HL-60/S4 (cell line): ENCODE data around the gene TCL1B.
"Not testable (repeated sequence)": the region's sequence is repeated elsewhere in the genome, so short reads cannot be mapped to it uniquely, and the experiment has no call there.

Experiments
- in situ Hi-C: fragments of 300-500 bp; cut with MboI; formaldehyde crosslinking; loops from 2 replicates; pipeline ENCODE4 v1.14.3; 2022; ENCODE audit warnings: low sequenced_read_pairs

The TCL1B gene

GRCh38 chr14:95685978-95686922 is at the start of gene TCL1B:
Gene TCL1B (plus strand): TSS chr14:95686426. CDS start chr14:95686468, 42 bp downstream.
- in situ Hi-C loops = loop anchor here (25.0 kb wide), 1 partner anchor 249 kb away; no protein-coding TSS in a partner anchor

GRCh38 chr14:95644981-95645380 is 41.2 kb upstream of the TCL1B start:
- in situ Hi-C loops = no loop called here

GRCh38 chr14:95645389-95645996 is 40.7 kb upstream of the TCL1B start:
- in situ Hi-C loops = no loop called here

GRCh38 chr14:95647926-95648325 is 38.3 kb upstream of the TCL1B start:
- in situ Hi-C loops = no loop called here

- in situ Hi-C loops = no loop called here
Observed at GRCh38 chr14:95649230-95649629, 37.0 kb upstream of the TCL1B start.

GRCh38 chr14:95651028-95651427 is 35.2 kb upstream of the TCL1B start:
- in situ Hi-C loops = no loop called here

GRCh38 chr14:95651821-95652583 is 34.2 kb upstream of the TCL1B start:
- in situ Hi-C loops = no loop called here

GRCh38 chr14:95652690-95653089 is 33.5 kb upstream of the TCL1B start:
- in situ Hi-C loops = no loop called here

GRCh38 chr14:95655461-95655860 is 30.8 kb upstream of the TCL1B start:
- in situ Hi-C loops = no loop called here

GRCh38 chr14:95656634-95657033 is 29.6 kb upstream of the TCL1B start:
- in situ Hi-C loops = no loop called here

GRCh38 chr14:95657454-95657853 is 28.8 kb upstream of the TCL1B start:
- in situ Hi-C loops = no loop called here

- in situ Hi-C loops = no loop called here
Observed at GRCh38 chr14:95659293-95659989, 26.8 kb upstream of the TCL1B start.

GRCh38 chr14:95659990-95660385 is 26.2 kb upstream of the TCL1B start:
- in situ Hi-C loops = no loop called here

GRCh38 chr14:95660651-95661515 is 25.3 kb upstream of the TCL1B start:
- in situ Hi-C loops = no loop called here

- in situ Hi-C loops = no loop called here
Observed at GRCh38 chr14:95662376-95663186, 23.6 kb upstream of the TCL1B start.

GRCh38 chr14:95663226-95663797 is 22.9 kb upstream of the TCL1B start:
- in situ Hi-C loops = no loop called here

GRCh38 chr14:95664066-95664465 is 22.2 kb upstream of the TCL1B start:
- in situ Hi-C loops = no loop called here

- in situ Hi-C loops = no loop called here
Observed at GRCh38 chr14:95664546-95664945, 21.7 kb upstream of the TCL1B start.

- in situ Hi-C loops = not testable (repeated sequence)
Observed at GRCh38 chr14:95665530-95665929, 20.7 kb upstream of the TCL1B start.
